Measurements from ENCODE around the gene CYP26C1. TPM values are rescaled to one million over a fixed set of nuclear protein-coding genes. Genes with fewer than 3 reads are reported as not detected.

The CYP26C1 gene
- total and polyA plus RNA-seq, 9 of the 15 experiments (the other 6 are each of a cell fraction or from before 2014, with no cell fraction given) = 0.07 to 0.09 (median 0.07) TPM; not detected in 6

DNA sequence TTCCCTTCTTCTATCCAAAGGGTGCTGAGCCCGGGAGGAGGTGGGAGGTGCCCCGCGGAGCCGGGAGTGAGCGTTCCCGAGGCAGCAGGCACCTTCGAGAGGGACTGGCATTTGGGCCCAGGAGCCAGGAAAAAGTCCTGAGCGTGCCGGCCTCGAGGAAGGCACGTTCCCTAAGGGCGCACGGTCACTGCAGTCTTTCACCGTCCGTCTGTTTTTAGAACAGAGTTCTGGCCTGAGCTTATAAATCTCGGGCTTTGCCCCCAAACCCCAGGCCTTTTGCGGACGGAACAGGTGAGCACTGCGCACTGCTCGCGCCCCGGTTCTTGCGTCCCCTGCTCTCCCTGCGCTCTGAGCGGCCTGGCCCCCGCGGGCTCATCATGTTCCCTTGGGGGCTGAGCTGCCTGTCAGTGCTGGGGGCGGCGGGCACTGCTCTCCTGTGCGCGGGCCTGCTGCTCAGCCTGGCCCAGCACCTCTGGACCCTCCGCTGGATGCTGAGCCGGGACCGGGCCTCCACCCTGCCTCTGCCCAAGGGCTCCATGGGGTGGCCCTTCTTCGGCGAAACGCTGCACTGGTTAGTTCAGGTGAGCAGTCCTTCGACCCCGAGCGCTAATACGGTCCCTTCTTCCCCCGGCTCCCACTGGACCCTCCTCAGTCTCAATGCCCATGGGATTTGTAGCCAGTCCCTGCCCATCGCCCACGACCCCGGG, 442 bp downstream of the CYP26C1 start:
- no peaks in the 10 kb centered on the region for H4K20me1 ChIP-seq (replicated peaks; ENCODE audit: control insufficient read depth, insufficient read depth, low read length)
- H3K4me1 ChIP-seq (replicated peaks in 1 of 2; ENCODE audit: control insufficient read depth in 2 of 2, insufficient read depth in 2 of 2, low read length in 2 of 2) = no peaks in the 10 kb centered on the region; a peak in 1 of 5 replicates
- BruUV-seq (replicated peaks) = no TSS peak
- H3K36me3 ChIP-seq (ENCODE audit: control insufficient read depth, insufficient read depth, low read length) = peaks cover 28% of the 10 kb centered on the region; the same call in 2 of the 3 replicates
- in situ Hi-C loops (cut with MboI) (no loop called here), intact Hi-C loops (cut with micrococcal nuclease) (no loop called here)
- peak; percentile 54; the same call in 1 of the 2 replicates for TF ChIP-seq POLR2G (IDR thresholded peaks at IDR 0.05; ENCODE audit: low read depth, low read length)
- peak; percentile 72 for TF ChIP-seq RBM22 (IDR thresholded peaks at IDR 0.05; ENCODE audit: low read depth, low read length, poor library complexity, severe bottlenecking)
- TF ChIP-seq DDX20 (tag; IDR thresholded peaks at IDR 0.05; ENCODE audit: low read depth) = no peak
- no peak overlapping the region for H2AFZ ChIP-seq (ENCODE audit: low read depth, low read length)
- no peak overlapping the region for H3K27ac ChIP-seq (ENCODE audit: extremely low read depth, low read depth, low read length)
- no peaks in the 10 kb centered on the region for H3K79me2 ChIP-seq (ENCODE audit: control insufficient read depth, insufficient read depth, low read length)
- H3K9ac ChIP-seq (ENCODE audit: insufficient read depth in 1 of 2, low read depth in 2 of 2, low read length in 2 of 2) = no peak overlapping the region
- DNase-seq (ENCODE audit: extremely low read depth in 1 of 4, low spot score in 3 of 4) (no peak), ATAC-seq (no peak), FAIRE-seq (no peak)
- ChIA-PET POLR2A (interaction anchor here (0.6 kb wide), 1 partner anchor 11 kb away, joined by 3 read pairs; no protein-coding TSS in a partner anchor), CTCF (ENCODE audit: low intra/inter-chr PET ratio) (no interaction called here)
- no peaks in the 10 kb centered on the region for H3K9me1 ChIP-seq (ENCODE audit: control insufficient read depth, insufficient read depth, low read length)
- no peak overlapping the region for H3K4me3 ChIP-seq
- H3K27me3 ChIP-seq (ENCODE audit: control insufficient read depth in 2 of 2, insufficient read depth in 2 of 2, low read length in 2 of 2) = no peaks in the 10 kb centered on the region
- WGBS (ENCODE audit: insufficient coverage, low coverage, missing lambda C conversion rate) = 99% methylated on average over 13 of the region's 45 CpGs
- peaks cover 6% of the 10 kb centered on the region; the same call in 1 of the 2 replicates for H3K9me3 ChIP-seq (replicated peaks; ENCODE audit: control insufficient read depth, insufficient read depth, low read depth, low read length)
- H3K4me2 ChIP-seq (ENCODE audit: insufficient read depth, low read length) = no peak overlapping the region

All from K562 (cell line).